ENCODE results near the gene ZDHHC11B.
"Not testable (repeated sequence)": the region's sequence is repeated elsewhere in the genome, so short reads cannot be mapped to it uniquely, and the experiment has no call there.

Gene ZDHHC11B

GRCh38 chr5:773517-774264, 10.8 kb downstream of the ZDHHC11B start:
- POLR2A ChIA-PET = no interaction called here
- Histone ChIP-seq H3K27ac (ENCODE audit: extremely low read depth, low read depth, low read length) (no peak overlapping the region), H3K4me1 (ENCODE audit: control insufficient read depth, insufficient read depth, low read length) (no peaks in the 10 kb centered on the region), H3K4me3 (ENCODE audit: low read depth, low read length) (no peak overlapping the region), H3K9me3 (ENCODE audit: control insufficient read depth, insufficient read depth, low read depth, low read length) (no peaks in the 10 kb centered on the region), H3K36me3 (ENCODE audit: control insufficient read depth in 2 of 2, insufficient read depth in 1 of 2, low read length in 2 of 2) (no peaks in the 10 kb centered on the region)
- peak; percentile 53; the same call in 1 of the 2 replicates for TF ChIP-seq EGR2 (tag by site-specific recombination; IDR thresholded peaks at IDR 0.05; ENCODE audit: low read depth)
- TF ChIP-seq ZNF292 (tag by site-specific recombination; IDR thresholded peaks at IDR 0.05; ENCODE audit: borderline replicate concordance, low read depth) = no peak
- TF ChIP-seq HIC1 (tag by site-specific recombination; IDR thresholded peaks at IDR 0.05) = 0 out of 2 replicates have a peak, but pooled peaks have one; percentile 16
- TF ChIP-seq KLF16 (tag by site-specific recombination; IDR thresholded peaks at IDR 0.05) = no peak
- TF ChIP-seq ZFHX2 (tag by site-specific recombination; conservative IDR thresholded peaks at IDR 0.05) = peak; percentile 36
- CTCF ChIA-PET = no interaction called here

- POLR2A ChIA-PET; CTCF ChIA-PET; H3K27ac ChIP-seq (ENCODE audit: extremely low read depth, low read depth, low read length); H3K36me3 ChIP-seq (ENCODE audit: control insufficient read depth in 2 of 2, insufficient read depth in 1 of 2, low read length in 2 of 2); H3K4me3 ChIP-seq (ENCODE audit: low read depth, low read length); H3K9me3 ChIP-seq (ENCODE audit: control insufficient read depth, insufficient read depth, low read depth, low read length); H3K4me1 ChIP-seq (ENCODE audit: control insufficient read depth, insufficient read depth, low read length): not testable (repeated sequence)
Measured at GRCh38 chr5:772931-773330, 11.6 kb downstream of the ZDHHC11B start.

- H3K4me3 ChIP-seq (ENCODE audit: low read depth, low read length); H3K4me1 ChIP-seq (ENCODE audit: control insufficient read depth, insufficient read depth, low read length); POLR2A ChIA-PET; H3K27ac ChIP-seq (ENCODE audit: extremely low read depth, low read depth, low read length); H3K9me3 ChIP-seq (ENCODE audit: control insufficient read depth, insufficient read depth, low read depth, low read length); CTCF ChIA-PET; H3K36me3 ChIP-seq (ENCODE audit: control insufficient read depth in 2 of 2, insufficient read depth in 1 of 2, low read length in 2 of 2): not testable (repeated sequence)
Measured at GRCh38 chr5:772547-772890, 12.0 kb downstream of the ZDHHC11B start.

- H3K9me3 ChIP-seq (ENCODE audit: control insufficient read depth, insufficient read depth, low read depth, low read length); CTCF ChIA-PET; POLR2A ChIA-PET; H3K4me3 ChIP-seq (ENCODE audit: low read depth, low read length); H3K4me1 ChIP-seq (ENCODE audit: control insufficient read depth, insufficient read depth, low read length); H3K27ac ChIP-seq (ENCODE audit: extremely low read depth, low read depth, low read length); H3K36me3 ChIP-seq (ENCODE audit: control insufficient read depth in 2 of 2, insufficient read depth in 1 of 2, low read length in 2 of 2): not testable (repeated sequence)
Measured at GRCh38 chr5:771841-772546, 12.5 kb downstream of the ZDHHC11B start.

- H3K4me1 ChIP-seq (ENCODE audit: control insufficient read depth, insufficient read depth, low read length); POLR2A ChIA-PET; H3K36me3 ChIP-seq (ENCODE audit: control insufficient read depth in 2 of 2, insufficient read depth in 1 of 2, low read length in 2 of 2); H3K9me3 ChIP-seq (ENCODE audit: control insufficient read depth, insufficient read depth, low read depth, low read length); H3K27ac ChIP-seq (ENCODE audit: extremely low read depth, low read depth, low read length); CTCF ChIA-PET; H3K4me3 ChIP-seq (ENCODE audit: low read depth, low read length): not testable (repeated sequence)
- TF ChIP-seq EGR2 (tag by site-specific recombination; IDR thresholded peaks at IDR 0.05; ENCODE audit: low read depth) = peak; percentile 28; the same call in 1 of the 2 replicates
- TF ChIP-seq GLIS1 (tag by site-specific recombination; IDR thresholded peaks at IDR 0.05) = peak; percentile 45
- peak; percentile 43 for TF ChIP-seq ZFHX2 (tag by site-specific recombination; conservative IDR thresholded peaks at IDR 0.05)
Measured at GRCh38 chr5:771087-771781, 13.3 kb downstream of the ZDHHC11B start.

- CTCF ChIA-PET; H3K27ac ChIP-seq (ENCODE audit: extremely low read depth, low read depth, low read length); H3K9me3 ChIP-seq (ENCODE audit: control insufficient read depth, insufficient read depth, low read depth, low read length); POLR2A ChIA-PET; H3K4me3 ChIP-seq (ENCODE audit: low read depth, low read length); H3K4me1 ChIP-seq (ENCODE audit: control insufficient read depth, insufficient read depth, low read length): not testable (repeated sequence)
- peaks cover 0 to 12% of the 10 kb centered on the region in 2 experiments; a peak in 1 of 3 replicates for H3K36me3 ChIP-seq (ENCODE audit: control insufficient read depth in 2 of 2, insufficient read depth in 1 of 2, low read length in 2 of 2)
Measured at GRCh38 chr5:770585-770984, 13.9 kb downstream of the ZDHHC11B start.

GRCh38 chr5:769485-770145, 14.9 kb downstream of the ZDHHC11B start:
- H3K36me3 ChIP-seq (ENCODE audit: control insufficient read depth in 2 of 2, insufficient read depth in 1 of 2, low read length in 2 of 2) = peaks cover 0 to 13% of the 10 kb centered on the region in 2 experiments; a peak in 1 of 3 replicates
- H3K9me3 ChIP-seq (ENCODE audit: control insufficient read depth, insufficient read depth, low read depth, low read length); H3K4me3 ChIP-seq (ENCODE audit: low read depth, low read length); H3K4me1 ChIP-seq (ENCODE audit: control insufficient read depth, insufficient read depth, low read length); POLR2A ChIA-PET; H3K27ac ChIP-seq (ENCODE audit: extremely low read depth, low read depth, low read length); CTCF ChIA-PET: not testable (repeated sequence)
